Breast epithelium (tissue), 3 donors: ENCODE data around the gene AMIGO1.

ENCODE experiments used
- CTCF ChIP-seq, 3 donors: fragments of 450-650 bp; IDR thresholded peaks; one replicate each; pipeline ENCODE4 v1.5.1; 2016 to 2017; ENCODE audit warnings: antibody characterized with exemption in 3 of 3, mild to moderate bottlenecking in 3 of 3, moderate library complexity in 3 of 3
- POLR2A ChIP-seq: fragments of 450-650 bp; IDR thresholded peaks from one replicate; pipeline ENCODE4 v1.6.1; 2016; ENCODE audit warnings: antibody characterized with exemption, mild to moderate bottlenecking, moderate library complexity

- no peak for TF ChIP-seq CTCF (IDR thresholded peaks at IDR 0.05)
- TF ChIP-seq POLR2A = no peak
Observed at GRCh38 chr1:109516872-109517271, 7.3 kb upstream of the AMIGO1 start.
